Smooth muscle cell (in vitro differentiated cells): ENCODE measurements around the gene PDLIM5. TPM values are rescaled to one million over a fixed set of nuclear protein-coding genes. Genes with fewer than 3 reads are reported as not detected.

Experiments
- DNase-seq: peaks from one replicate; lab custom pipeline; 2025; ENCODE audit not compliant: unreplicated experiment; lab: John Stamatoyannopoulos, UW
- H2AFZ ChIP-seq: fragments of 200-600 bp; sonication (generic); 2 replicates; pipeline ENCODE4 v1.6.0; 2016; ENCODE audit warnings: antibody characterized with exemption, low read depth, mild to moderate bottlenecking
- H3F3A ChIP-seq: fragments of 200-600 bp; sonication (generic); 2 replicates; pipeline ENCODE4 v1.6.0; 2017; ENCODE audit warnings: antibody characterized with exemption, low read depth
- H3K27ac ChIP-seq: fragments of 200-600 bp; sonication (generic); 2 replicates; pipeline ENCODE4 v1.5.1; 2016; ENCODE audit warnings: low read depth, mild to moderate bottlenecking
- H3K27me3 ChIP-seq: fragments of 200-600 bp; sonication (generic); 2 replicates; pipeline ENCODE4 v1.6.1; 2016; ENCODE audit warnings: low read depth, mild to moderate bottlenecking
- H3K36me3 ChIP-seq: fragments of 200-600 bp; sonication (generic); 2 replicates; pipeline ENCODE4 v1.5.1; 2016; ENCODE audit warnings: low read depth
- H3K4me1 ChIP-seq: fragments of 200-600 bp; sonication (generic); 2 replicates; pipeline ENCODE4 v1.5.1; 2016; ENCODE audit warnings: low read depth
- H3K4me2 ChIP-seq: fragments of 200-600 bp; sonication (generic); 2 replicates; pipeline ENCODE4 v1.6.0; 2016; ENCODE audit warnings: mild to moderate bottlenecking
- H3K4me3 ChIP-seq: fragments of 200-600 bp; sonication (generic); 2 replicates; pipeline ENCODE4 v1.5.1; 2016; ENCODE audit warnings: mild to moderate bottlenecking
- H3K79me2 ChIP-seq: fragments of 200-600 bp; sonication (generic); 2 replicates; pipeline ENCODE4 v1.6.0; 2016; ENCODE audit warnings: low read depth, mild to moderate bottlenecking
- H3K9ac ChIP-seq: fragments of 200-600 bp; sonication (generic); 2 replicates; pipeline ENCODE4 v1.6.0; 2016; ENCODE audit warnings: low read depth
- H3K9me3 ChIP-seq: fragments of 200-600 bp; sonication (generic); replicated peaks from 2 replicates; pipeline ENCODE4 v1.5.1; 2016; ENCODE audit warnings: low read depth
- H4K20me1 ChIP-seq: fragments of 200-600 bp; sonication (generic); 2 replicates; pipeline ENCODE4 v1.6.0; 2016; ENCODE audit warnings: low read depth
- CTCF ChIP-seq: fragments of 200-600 bp; sonication (generic); IDR thresholded peaks from 2 replicates; pipeline ENCODE4 v1.5.1; 2017; ENCODE audit warnings: borderline replicate concordance, mild to moderate bottlenecking, antibody characterized with exemption; ENCODE audit not compliant: insufficient read depth, poor library complexity, severe bottlenecking
- WGBS: methylation state at CpG from one replicate; pipeline ENCODE4 v1.1.7; 2016; ENCODE audit warnings: low lambda C conversion rate; 5-methylcytosine and 5-hydroxymethylcytosine counted together
- polyA plus RNA-seq: library from polyadenylated mRNA; unstranded; fragments of >200 nt; fragmentation: Nextera tagmentation; extraction: Ambion mirVana; gene quantifications from 2 replicates; pipeline ENCODE4 v1.2.1, GENCODE V29; 2016
- total RNA-seq: library from RNA; depleted of rRNA; stranded (reverse); fragments of >200 nt; gene quantifications from 2 replicates; pipeline ENCODE4 v1.2.3, GENCODE V29; 2014

Gene PDLIM5
- total and polyA plus RNA-seq, 2 experiments from 2014 or later: 129 to 150 TPM

- H4K20me1 ChIP-seq: no peaks in the 10 kb centered on the region
- H3K9me3 ChIP-seq: no peaks in the 10 kb centered on the region
- no peak overlapping the region for H3K27ac ChIP-seq
- no peak for TF ChIP-seq CTCF
- no peak overlapping the region for H3K4me3 ChIP-seq
- 89% methylated on average over 2 of the region's 2 CpGs for WGBS
- no peak overlapping the region for H3K4me2 ChIP-seq
- H3K36me3 ChIP-seq: no peaks in the 10 kb centered on the region
- H3K9ac ChIP-seq: no peak overlapping the region
- H2AFZ ChIP-seq: no peak overlapping the region
- no peak for DNase-seq
- peaks cover 18% of the 10 kb centered on the region for H3K4me1 ChIP-seq
- H3F3A ChIP-seq: peaks cover 8% of the 10 kb centered on the region
- H3K79me2 ChIP-seq: peaks cover 83% of the 10 kb centered on the region
- H3K27me3 ChIP-seq: no peaks in the 10 kb centered on the region
Observed at GRCh38 chr4:94564252-94564651, 112.5 kb downstream of the PDLIM5 start.

DNA sequence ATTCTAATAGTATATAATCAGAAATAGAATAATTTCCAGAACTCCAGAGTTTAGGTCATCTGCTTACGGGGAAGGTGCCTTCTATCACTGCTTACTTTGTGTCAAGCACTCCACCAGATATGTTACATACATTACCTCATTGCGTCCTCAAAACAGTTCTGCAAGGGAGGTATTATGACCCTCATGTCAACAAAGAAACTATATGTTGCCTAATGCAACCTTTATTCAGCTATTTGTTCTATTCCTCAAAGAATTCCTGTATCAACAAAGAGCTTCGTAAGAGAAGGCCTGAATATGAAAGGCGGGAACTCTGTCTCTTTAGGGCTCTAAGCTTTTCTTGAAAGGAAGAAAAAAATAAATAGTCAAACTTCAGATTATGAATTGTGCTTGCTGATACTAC is 114.7 kb downstream of the PDLIM5 start:
- Histone ChIP-seq H3K4me1 (peaks cover 18% of the 10 kb centered on the region), H3K4me3 (no peak overlapping the region), H3K36me3 (no peaks in the 10 kb centered on the region), H2AFZ (no peak overlapping the region), H3F3A (peaks cover 6% of the 10 kb centered on the region), H3K9me3 (no peaks in the 10 kb centered on the region), H3K27me3 (no peaks in the 10 kb centered on the region), H3K79me2 (peaks cover 92% of the 10 kb centered on the region), H3K27ac (no peak overlapping the region), H3K4me2 (no peak overlapping the region), H4K20me1 (no peaks in the 10 kb centered on the region), H3K9ac (no peak overlapping the region)
- TF ChIP-seq CTCF: no peak
- WGBS: 81% methylated on average over 4 of the region's 4 CpGs
- DNase-seq: no peak

DNA sequence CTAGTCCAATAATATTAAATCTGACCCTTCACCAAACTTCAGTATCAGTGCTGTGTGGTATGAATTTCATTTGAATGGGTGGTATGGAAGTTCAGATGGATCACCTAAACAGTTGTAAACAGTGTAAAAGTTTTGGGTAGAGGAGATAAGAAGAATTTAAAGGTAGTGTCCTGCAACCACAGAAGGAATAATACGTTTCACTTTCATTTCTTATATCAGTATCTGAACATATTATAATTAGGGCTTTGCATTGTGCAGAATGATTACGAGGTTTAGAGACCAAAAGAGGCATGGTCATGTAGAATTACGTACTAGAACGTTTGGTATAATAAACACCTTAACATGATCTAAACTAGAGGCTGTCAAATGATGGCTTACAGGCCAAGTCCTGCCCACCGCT is 116.1 kb downstream of the PDLIM5 start:
- Histone ChIP-seq H3K79me2 (peaks cover 95% of the 10 kb centered on the region), H4K20me1 (no peaks in the 10 kb centered on the region), H3K4me1 (peaks cover 7% of the 10 kb centered on the region), H3K4me3 (no peak overlapping the region), H3F3A (peaks cover 7% of the 10 kb centered on the region), H3K27ac (no peak overlapping the region), H3K27me3 (no peaks in the 10 kb centered on the region), H3K4me2 (no peak overlapping the region), H3K36me3 (no peaks in the 10 kb centered on the region), H2AFZ (no peak overlapping the region), H3K9me3 (no peaks in the 10 kb centered on the region), H3K9ac (no peak overlapping the region)
- no peak for DNase-seq
- 63% methylated on average over 5 of the region's 5 CpGs for WGBS
- TF ChIP-seq CTCF: no peak

- peaks cover 12% of the 10 kb centered on the region for H3F3A ChIP-seq
- no peak for TF ChIP-seq CTCF
- H3K79me2 ChIP-seq: peaks cover 95% of the 10 kb centered on the region
- H3K27me3 ChIP-seq: no peaks in the 10 kb centered on the region
- H3K9ac ChIP-seq: no peak overlapping the region
- H2AFZ ChIP-seq: no peak overlapping the region
- no peaks in the 10 kb centered on the region for H4K20me1 ChIP-seq
- no peak overlapping the region for H3K4me3 ChIP-seq
- no peak overlapping the region for H3K27ac ChIP-seq
- 83% methylated on average over 1 of the region's 1 CpG for WGBS
- H3K4me2 ChIP-seq: no peak overlapping the region
- H3K9me3 ChIP-seq: no peaks in the 10 kb centered on the region
- H3K4me1 ChIP-seq: peaks cover 10% of the 10 kb centered on the region
- no peak for DNase-seq
- H3K36me3 ChIP-seq: no peaks in the 10 kb centered on the region
Observed at GRCh38 chr4:94570558-94570957, 118.8 kb downstream of the PDLIM5 start.
